GM19238 (cell line): ENCODE data around the gene GPR139.

ENCODE experiments used
- DNase-seq: peaks from one replicate; pipeline ENCODE4 v3.0.0; 2011; ENCODE audit warnings: low spot score; ENCODE audit not compliant: insufficient read length

Gene GPR139

DNA sequence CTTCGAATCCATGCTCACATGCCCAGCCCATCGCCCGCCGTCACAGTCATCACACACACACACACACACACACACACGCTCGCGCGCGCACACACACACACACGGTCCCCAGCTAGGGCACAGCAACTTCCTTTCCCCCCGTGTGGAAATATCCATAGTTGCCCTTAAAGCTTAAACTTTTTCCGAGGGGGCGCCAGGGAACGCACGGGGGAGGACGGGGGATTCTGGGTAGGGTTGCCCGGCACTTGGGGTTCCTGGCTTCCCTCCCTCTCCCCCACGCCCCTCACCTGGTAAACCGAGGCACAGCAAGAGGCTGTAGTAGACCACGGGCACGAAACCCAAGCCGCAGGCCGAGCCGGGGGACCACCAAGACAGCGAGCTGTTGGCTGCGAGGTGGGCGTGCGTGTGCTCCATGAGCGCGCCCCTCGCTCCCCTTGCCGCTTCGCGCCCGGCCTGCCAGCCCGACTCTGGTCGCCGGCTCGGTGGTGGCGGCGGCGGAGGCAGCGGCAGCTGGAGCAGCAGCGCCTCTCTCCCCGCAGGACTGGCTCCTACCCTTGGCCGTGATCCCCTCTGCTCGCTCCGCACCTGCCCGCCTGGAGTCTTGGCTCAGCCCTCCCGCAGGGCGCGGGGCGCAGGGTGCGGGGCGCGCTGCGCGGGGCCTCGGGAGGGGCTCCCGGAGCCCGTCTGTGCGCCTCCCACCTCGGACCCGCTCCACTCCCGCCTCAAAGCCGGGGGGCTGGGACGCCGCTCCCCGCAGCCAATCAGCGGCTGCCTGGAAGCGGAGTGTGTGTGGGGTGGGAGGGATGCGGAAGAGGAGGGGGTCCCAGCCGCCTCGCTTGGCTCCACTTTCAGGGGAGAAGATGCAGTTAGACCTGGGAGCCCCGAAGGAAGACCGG, at the start of gene GPR139:
Gene GPR139 (minus strand): TSS at position 688 of the 896 bp plus-strand sequence. CDS start 274 bp downstream, at position 414.
- DNase-seq = no peak

- DNase-seq = no peak
Measured at GRCh38 chr16:20122011-20122410, 48.3 kb upstream of the GPR139 start.

DNA sequence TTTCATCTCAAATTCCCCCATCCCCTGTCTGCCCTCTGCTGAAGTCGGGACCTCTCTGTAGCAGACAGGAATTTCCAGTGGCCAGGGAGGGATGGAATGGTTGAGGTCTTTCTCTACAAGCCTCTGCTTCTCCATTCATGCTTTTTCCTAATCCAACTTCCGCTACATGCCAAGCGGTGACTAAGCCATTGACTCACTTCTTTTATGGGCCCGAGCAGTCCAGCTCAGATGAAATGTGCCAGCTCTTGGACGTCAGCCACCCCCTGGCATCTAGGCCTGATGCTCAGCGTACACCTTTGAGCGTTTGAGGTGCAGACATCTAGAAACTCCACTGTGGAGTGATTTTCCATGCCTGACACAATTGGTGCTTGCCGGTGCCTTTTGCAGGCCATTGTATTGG, 40.7 kb upstream of the GPR139 start:
- no peak for DNase-seq

DNA sequence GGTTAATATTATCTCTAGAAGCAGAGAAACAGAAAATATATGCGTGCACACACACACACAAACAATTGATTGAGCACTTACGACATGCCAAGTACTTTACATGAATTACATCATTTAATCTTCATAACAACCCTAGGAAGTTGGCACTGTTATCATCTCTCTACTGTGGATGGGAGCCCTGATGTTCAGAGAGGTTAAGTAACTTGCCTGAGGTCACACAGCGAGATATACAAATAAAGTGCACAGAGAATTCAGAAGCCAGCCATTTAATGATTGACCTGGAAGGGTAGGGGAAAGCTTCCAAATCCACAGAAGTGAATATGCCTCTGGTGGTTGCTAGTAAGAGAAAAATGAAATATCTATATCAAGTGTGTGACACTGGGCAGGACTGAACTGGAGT, 37.5 kb upstream of the GPR139 start:
- DNase-seq = no peak

- DNase-seq = no peak
Measured at GRCh38 chr16:20107083-20107482, 33.4 kb upstream of the GPR139 start.

DNA sequence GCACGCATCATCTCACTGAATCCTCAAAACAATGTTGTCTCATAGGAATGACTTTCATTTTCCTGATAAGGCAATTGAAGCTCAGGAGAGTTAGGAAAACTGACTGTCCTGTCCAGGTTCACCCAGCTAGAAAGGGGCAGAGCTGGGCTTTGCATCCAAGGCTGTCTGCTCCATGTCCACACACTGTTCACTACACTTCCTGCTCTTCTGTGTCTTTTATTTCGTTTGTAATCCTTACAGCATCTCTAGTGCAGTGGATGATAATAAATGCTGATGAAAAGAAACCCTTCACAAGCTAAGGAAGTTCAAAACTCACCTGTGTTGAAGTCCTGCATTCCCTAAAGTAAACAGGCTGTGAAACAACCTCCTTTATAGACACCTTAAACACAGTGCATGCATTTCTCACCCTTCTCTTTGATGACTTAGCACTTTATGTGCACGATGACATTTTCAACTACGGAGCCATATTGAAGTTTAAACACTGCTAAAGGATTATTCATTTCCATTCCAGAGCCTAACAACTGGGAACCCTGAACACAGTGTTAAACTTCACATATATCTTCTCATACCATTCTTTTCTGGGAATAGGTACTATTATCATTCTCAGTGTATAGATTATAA, 31.0 kb upstream of the GPR139 start:
- no peak for DNase-seq

DNA sequence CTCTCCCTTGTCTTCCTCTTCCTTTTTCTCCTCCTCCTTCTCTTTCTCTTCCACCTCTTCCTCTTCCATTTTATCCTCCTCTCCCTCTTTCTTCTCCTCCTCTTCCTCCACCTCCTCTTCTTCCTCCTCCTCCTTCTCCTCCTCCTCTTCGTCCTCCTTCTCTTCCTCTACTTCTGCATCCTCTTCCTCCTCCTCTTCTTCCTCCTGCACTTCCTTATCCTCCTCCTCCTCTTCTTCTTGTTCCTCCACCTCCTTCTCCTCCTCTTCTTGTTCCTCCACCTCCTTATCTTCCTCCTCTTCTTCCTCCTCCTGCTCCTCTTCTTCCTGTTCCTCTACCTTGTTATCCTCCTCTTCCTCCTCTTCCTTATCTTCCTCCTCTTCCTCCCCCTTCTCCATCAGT, 28.8 kb upstream of the GPR139 start:
- no peak for DNase-seq

DNA sequence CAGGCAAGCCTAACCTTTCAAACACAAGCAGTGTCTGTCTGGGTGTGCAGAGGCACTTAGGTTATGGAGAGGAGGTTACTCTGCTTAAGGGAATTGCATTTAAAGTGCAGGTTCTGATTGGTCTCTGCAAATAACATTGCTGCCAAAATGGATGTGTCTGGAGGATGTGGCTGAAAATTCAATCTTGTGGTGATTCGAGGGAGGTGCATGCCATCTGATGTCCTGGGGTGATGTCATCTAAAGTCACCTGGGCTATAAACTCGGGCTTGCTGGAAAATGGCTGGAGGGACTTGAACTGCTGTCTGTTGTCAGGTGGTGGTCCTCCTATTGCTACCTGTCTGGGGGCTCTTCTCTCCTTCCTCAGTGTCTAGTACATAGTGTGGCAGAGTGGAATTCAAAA, 28.3 kb upstream of the GPR139 start:
- DNase-seq = no peak

DNA sequence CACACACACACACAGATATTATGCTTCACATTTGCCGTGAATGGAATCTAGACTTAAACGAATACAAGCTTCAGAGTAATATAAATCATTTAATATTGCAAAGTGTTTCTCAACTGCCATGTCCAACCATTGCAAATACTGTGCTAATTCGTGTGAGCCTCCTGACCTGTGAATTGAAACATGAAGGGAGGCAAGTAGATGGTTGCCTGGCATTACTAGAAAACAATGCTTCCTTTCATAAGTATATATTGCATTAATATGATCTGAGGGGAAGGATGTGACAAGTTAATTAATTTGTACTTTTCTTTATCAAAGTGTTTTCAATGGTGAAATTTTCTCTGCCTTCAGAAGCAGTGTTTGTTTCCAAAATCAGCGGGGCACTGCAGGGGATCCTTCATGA, 25.7 kb upstream of the GPR139 start:
- no peak for DNase-seq

GRCh38 chr16:20094157-20094556, 20.5 kb upstream of the GPR139 start:
- DNase-seq = no peak

DNA sequence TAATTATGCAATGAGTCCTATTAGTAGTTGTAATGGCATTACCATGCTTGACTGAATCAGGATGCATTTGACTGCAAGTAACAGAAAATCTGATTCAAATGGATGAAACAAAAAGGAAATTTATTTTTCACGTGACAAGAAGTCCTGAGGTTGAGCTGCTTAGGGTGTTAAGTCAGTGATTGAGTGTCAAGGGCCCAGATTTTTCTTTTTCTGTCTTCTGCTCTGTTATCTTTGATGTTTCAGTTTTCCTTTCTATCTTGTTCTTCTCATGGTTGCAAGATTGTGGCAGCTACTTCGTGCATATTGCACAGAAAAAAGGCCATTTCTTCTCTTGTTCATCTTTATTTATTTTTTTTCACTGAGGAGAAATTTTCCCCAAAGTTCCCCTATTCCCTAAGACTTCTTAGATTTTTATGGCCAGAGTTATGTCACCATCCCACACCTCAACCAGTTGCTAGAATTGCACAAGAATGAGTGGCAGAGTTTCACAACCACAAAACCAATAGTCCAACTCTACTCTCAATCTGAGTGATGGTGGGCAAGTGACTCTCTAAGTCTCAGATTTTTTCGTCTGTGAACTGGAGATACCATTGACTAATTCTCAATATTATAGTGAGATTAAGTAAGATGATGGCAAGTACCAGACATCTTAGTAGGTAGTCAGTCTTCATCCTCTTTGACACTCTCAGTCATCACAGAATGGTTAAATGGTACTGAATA, 15.7 kb upstream of the GPR139 start:
- no peak for DNase-seq

DNA sequence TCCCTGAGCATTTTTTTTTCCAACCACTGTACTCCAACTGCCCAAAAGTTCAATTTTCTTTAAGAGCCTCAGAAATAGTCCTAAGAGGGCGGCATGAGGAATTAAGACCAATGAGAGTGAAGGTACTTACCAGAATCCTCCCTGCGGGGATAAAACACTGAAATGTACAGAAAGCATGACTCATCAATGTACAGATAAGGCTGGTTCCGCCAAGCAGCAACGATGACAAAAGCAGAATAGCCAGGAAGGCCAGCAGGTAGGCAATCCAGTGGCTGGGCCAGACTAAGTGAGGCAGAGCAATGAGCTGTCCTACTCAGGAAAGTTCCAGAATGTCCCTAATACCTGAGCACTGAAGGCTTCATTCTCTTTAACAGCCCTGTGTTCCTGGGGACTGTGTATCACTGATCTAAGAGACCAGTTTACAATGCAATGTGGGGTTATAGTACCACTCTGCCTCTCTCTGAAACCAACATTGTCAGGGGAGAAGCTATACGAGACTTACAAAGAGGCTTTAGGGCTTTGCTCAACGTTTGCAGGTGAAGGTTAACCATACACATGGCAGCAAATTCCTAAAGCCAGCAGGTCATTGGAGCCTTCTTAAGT, 11.0 kb upstream of the GPR139 start:
- no peak for DNase-seq

- no peak for DNase-seq
Measured at GRCh38 chr16:20079106-20079505, 5.4 kb upstream of the GPR139 start.

GRCh38 chr16:20075243-20075642, 1.6 kb upstream of the GPR139 start:
- no peak for DNase-seq

GRCh38 chr16:20074099-20074991, 655 bp upstream of the GPR139 start:
- DNase-seq = no peak

- no peak for DNase-seq
Measured at GRCh38 chr16:20072874-20073202, 852 bp downstream of the GPR139 start.

DNA sequence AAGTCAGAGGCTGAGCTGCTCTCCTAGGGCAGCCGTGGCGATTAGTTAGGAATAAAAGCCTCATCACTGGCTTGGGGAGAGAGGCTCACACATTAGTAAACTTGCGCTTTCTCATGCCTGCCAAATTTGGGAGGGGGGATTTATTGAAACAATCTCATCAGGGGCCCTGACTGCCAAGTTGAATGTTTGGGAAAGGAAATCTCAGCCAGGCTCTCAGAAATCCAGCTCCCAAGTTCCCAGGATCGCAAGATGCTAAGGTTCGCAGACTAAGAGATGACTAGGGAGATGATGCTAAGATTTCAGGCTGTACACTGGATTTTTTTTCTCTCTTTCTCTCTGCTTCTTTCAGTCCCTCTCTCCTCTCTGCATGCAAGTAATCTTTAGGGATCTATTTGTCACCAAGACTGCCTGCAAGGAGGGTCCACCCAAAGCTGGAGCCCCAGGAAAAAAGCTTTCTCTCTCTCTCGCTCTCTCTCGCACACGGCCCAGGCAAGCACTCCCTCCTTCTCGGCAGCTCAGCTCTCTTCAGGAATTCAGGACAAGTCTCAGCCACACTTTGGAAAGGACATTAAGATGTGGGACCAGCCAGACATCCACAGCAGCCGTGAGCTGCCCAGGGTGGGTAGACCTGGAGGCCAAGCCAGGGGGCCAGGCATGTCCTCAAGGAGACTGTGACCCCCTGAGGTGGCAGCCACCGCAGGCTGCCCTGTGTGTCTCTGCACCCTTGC, 1.4 kb downstream of the GPR139 start:
- DNase-seq = no peak

DNA sequence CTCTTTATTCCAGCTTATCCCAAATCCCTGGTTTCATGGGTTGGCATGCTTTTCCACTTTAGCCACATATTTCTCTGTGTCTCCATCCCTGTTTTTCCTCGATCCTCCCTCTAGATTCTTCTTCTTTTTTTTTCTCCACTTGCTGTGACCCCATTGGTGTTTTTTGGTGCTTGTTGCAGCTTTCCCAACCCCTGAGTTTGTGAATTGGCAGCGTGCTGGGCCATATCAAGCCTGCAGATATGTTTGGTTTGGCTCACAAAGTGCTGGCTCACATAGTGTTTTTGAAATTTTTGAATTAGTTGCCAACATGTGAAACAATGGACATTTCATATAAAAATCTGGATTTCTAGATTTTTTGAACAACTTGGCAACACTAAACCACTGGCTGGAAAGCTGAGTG, 8.8 kb downstream of the GPR139 start:
- DNase-seq = no peak

- no peak for DNase-seq
Measured at GRCh38 chr16:20064520-20064919, 9.2 kb downstream of the GPR139 start.

- no peak for DNase-seq
Measured at GRCh38 chr16:20061132-20061531, 12.6 kb downstream of the GPR139 start.
